Measurements from ENCODE around the gene TMEM198.

TMEM198 gene

GRCh38 chr2:219569041-219569440 is 25.2 kb downstream of the TMEM198 start:
- no peak for TF ChIP-seq CTCF (IDR thresholded peaks at IDR 0.05; ENCODE audit: insufficient read depth, low read depth, low read length, missing control alignments)

GRCh38 chr2:219569635-219570034 is 25.8 kb downstream of the TMEM198 start:
- TF ChIP-seq CTCF (IDR thresholded peaks at IDR 0.05; ENCODE audit: insufficient read depth, low read depth, low read length, missing control alignments), result no peak
- DNase-seq (ENCODE audit: low read depth), result no peak
- H3K4me3 ChIP-seq (ENCODE audit: low read length), result peak overlapping the region; percentile 50

More at GRCh38 chr2:219569041-219569440, 25.2 kb downstream of the TMEM198 start:
- no peak for DNase-seq (ENCODE audit: low read depth)
- H3K4me3 ChIP-seq (ENCODE audit: low read length), result no peak overlapping the region

- H3K4me3 ChIP-seq (ENCODE audit: low read length), result peak overlapping the region; percentile 50
- DNase-seq (ENCODE audit: low read depth), result peak; percentile 40
Observed at GRCh38 chr2:219570194-219570923, 26.5 kb downstream of the TMEM198 start.

GRCh38 chr2:219570924-219571310 is 27.1 kb downstream of the TMEM198 start:
- H3K4me3 ChIP-seq (ENCODE audit: low read length), result peak overlapping the region; percentile 50
- no peak for TF ChIP-seq CTCF (IDR thresholded peaks at IDR 0.05; ENCODE audit: insufficient read depth, low read depth, low read length, missing control alignments)
- DNase-seq (ENCODE audit: low read depth), result no peak

More at GRCh38 chr2:219570194-219570923, 26.5 kb downstream of the TMEM198 start:
- TF ChIP-seq CTCF (IDR thresholded peaks at IDR 0.05; ENCODE audit: insufficient read depth, low read depth, low read length, missing control alignments), result no peak

- peak within 1 kb of the TSS; percentile 50 for H3K4me3 ChIP-seq (ENCODE audit: low read length)
- no peak for TF ChIP-seq CTCF (IDR thresholded peaks at IDR 0.05; ENCODE audit: insufficient read depth, low read depth, low read length, missing control alignments)
- DNase-seq (ENCODE audit: low read depth), result peak; percentile 80
Observed at GRCh38 chr2:219571311-219572236, 27.7 kb downstream of the TMEM198 start, which contains the start of gene OBSL1. TSS of gene OBSL1 (minus strand) at chr2:219571539. CDS start at chr2:219571232, 307 bp downstream.

- TF ChIP-seq CTCF (IDR thresholded peaks at IDR 0.05; ENCODE audit: insufficient read depth, low read depth, low read length, missing control alignments), result no peak
Observed at GRCh38 chr2:219572237-219573001, 28.6 kb downstream of the TMEM198 start, which contains the start of gene INHA. TSS of gene INHA (plus strand) at chr2:219572310. CDS start at chr2:219572375, 65 bp downstream.

More at GRCh38 chr2:219572237-219573001, 28.6 kb downstream of the TMEM198 start, which contains the start of gene INHA:
- no peak for DNase-seq (ENCODE audit: low read depth)
- H3K4me3 ChIP-seq (ENCODE audit: low read length), result peak within 1 kb of the TSS; percentile 50

Measured in epithelial cell of esophagus (primary cell).